Adrenal gland (tissue), 5 donors: ENCODE measurements around the gene JAM2.

Experiments
- POLR2A ChIP-seq, 2 donors: fragments of 450-650 bp; IDR thresholded peaks; one replicate each; pipeline ENCODE4 v1.6.1; 2017; ENCODE audit warnings: antibody characterized with exemption in 2 of 2, mild to moderate bottlenecking in 2 of 2, moderate library complexity in 1 of 2
- TF ChIP-seq, protein P1 (sequence below), 6 experiments: fragments of 450-650 bp in 4 of 6; fragments of 200-600 bp in 2 of 6; sonication (generic) in 1 of 6; IDR thresholded peaks; 1 replicate in 5 of 6; 2 replicates in 1 of 6; pipeline versions ENCODE4 v1.5.1 to v1.8.0; 2016 to 2021; ENCODE audit warnings: antibody characterized with exemption in 6 of 6, mild to moderate bottlenecking in 2 of 6, moderate library complexity in 1 of 6
- donor health status: DM: no; HTN: no; CAD: no.

DNA sequence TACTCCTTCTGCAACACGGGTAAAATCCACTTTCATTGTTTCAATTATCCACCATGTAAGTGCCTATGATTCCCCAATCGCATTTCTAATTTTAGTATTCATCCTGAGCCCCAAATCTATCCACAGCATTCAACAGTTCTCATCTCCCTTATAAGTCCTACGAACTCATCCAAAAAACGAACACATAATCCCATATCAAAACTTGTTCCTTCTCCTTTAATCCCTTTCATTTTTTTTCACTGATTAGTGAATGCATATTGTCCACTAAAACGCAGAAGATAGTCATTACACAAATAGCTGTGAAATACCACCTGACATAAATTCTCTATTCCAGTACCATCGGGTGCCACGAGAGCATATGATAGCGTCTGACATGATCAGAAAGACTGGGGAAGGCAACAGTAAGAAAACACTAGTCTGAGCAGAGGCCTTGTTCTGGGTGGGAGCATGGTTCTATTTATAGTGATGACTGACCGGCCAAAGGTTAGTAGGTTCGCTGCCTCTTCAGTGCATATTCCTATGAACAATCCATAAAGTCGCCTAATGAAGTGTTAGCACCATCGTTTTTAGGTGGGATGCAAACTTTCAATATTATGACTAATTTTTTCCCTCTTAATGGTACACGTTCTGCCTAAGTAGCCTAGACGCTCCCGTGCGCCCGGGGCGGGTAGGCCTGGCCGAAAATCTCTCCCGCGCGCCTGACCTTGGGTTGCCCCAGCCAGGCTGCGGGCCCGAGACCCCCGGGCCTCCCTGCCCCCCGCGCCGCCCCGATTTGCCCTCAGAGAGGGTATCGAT, 95.0 kb downstream of the JAM2 start:
- TF ChIP-seq POLR2A (IDR thresholded peaks at IDR 0.05): peak in 1 of 2 donors; percentile 13
- TF ChIP-seq, protein P1, sequence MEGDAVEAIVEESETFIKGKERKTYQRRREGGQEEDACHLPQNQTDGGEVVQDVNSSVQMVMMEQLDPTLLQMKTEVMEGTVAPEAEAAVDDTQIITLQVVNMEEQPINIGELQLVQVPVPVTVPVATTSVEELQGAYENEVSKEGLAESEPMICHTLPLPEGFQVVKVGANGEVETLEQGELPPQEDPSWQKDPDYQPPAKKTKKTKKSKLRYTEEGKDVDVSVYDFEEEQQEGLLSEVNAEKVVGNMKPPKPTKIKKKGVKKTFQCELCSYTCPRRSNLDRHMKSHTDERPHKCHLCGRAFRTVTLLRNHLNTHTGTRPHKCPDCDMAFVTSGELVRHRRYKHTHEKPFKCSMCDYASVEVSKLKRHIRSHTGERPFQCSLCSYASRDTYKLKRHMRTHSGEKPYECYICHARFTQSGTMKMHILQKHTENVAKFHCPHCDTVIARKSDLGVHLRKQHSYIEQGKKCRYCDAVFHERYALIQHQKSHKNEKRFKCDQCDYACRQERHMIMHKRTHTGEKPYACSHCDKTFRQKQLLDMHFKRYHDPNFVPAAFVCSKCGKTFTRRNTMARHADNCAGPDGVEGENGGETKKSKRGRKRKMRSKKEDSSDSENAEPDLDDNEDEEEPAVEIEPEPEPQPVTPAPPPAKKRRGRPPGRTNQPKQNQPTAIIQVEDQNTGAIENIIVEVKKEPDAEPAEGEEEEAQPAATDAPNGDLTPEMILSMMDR (IDR thresholded peaks at IDR 0.05): peak in 1 of 6 experiments; percentile 4
